ENCODE results near the gene KRTAP12-2.

The KRTAP12-2 gene

GRCh38 chr21:44618504-44618903 is 48.2 kb downstream of the KRTAP12-2 start:
- Histone ChIP-seq H3K9ac (ENCODE audit: low read length) (no peak overlapping the region), H3K27me3 (replicated peaks; ENCODE audit: insufficient read depth, low read length) (peaks cover 84% of the 10 kb centered on the region), H3K9me2 (replicated peaks; ENCODE audit: insufficient read depth, low read length) (no peaks in the 10 kb centered on the region), H3K4me3 (ENCODE audit: low read length) (no peak overlapping the region), H3K9me3 (replicated peaks; ENCODE audit: insufficient read depth, low read length) (no peaks in the 10 kb centered on the region), H4K20me1 (ENCODE audit: insufficient read depth, low read length) (no peaks in the 10 kb centered on the region), H3K4me2 (ENCODE audit: low read depth, low read length) (no peak overlapping the region), H3F3A (ENCODE audit: insufficient read depth, low read length) (no peaks in the 10 kb centered on the region), H3K36me3 (replicated peaks; ENCODE audit: insufficient read depth, low read length) (no peaks in the 10 kb centered on the region), H3K79me2 (ENCODE audit: low read length) (no peaks in the 10 kb centered on the region), H2AFZ (ENCODE audit: low read length) (no peak overlapping the region), H3K4me1 (ENCODE audit: low read length) (no peaks in the 10 kb centered on the region), H3K27ac (ENCODE audit: low read length) (no peak overlapping the region)
- DNase-seq: no peak
- TF ChIP-seq EZH2phosphoT487 (IDR thresholded peaks at IDR 0.05; ENCODE audit: low read length): no peak
- peak; percentile 22 for TF ChIP-seq CTCF (IDR thresholded peaks at IDR 0.05; ENCODE audit: low read length)
- TF ChIP-seq EZH2 (optimal IDR thresholded peaks at IDR 0.05; ENCODE audit: low read depth, low read length): no peak

- no peaks in the 10 kb centered on the region for H3K79me2 ChIP-seq (ENCODE audit: low read length)
- no peak overlapping the region for H3K4me3 ChIP-seq (ENCODE audit: low read length)
- H3K4me1 ChIP-seq (ENCODE audit: low read length): no peaks in the 10 kb centered on the region
- H4K20me1 ChIP-seq (ENCODE audit: insufficient read depth, low read length): no peaks in the 10 kb centered on the region
- no peak overlapping the region for H2AFZ ChIP-seq (ENCODE audit: low read length)
- no peaks in the 10 kb centered on the region for H3K9me3 ChIP-seq (replicated peaks; ENCODE audit: insufficient read depth, low read length)
- H3K9ac ChIP-seq (ENCODE audit: low read length): no peak overlapping the region
- H3K9me2 ChIP-seq (replicated peaks; ENCODE audit: insufficient read depth, low read length): no peaks in the 10 kb centered on the region
- DNase-seq: no peak
- no peaks in the 10 kb centered on the region for H3F3A ChIP-seq (ENCODE audit: insufficient read depth, low read length)
- TF ChIP-seq CTCF (IDR thresholded peaks at IDR 0.05; ENCODE audit: low read length) (no peak), EZH2 (optimal IDR thresholded peaks at IDR 0.05; ENCODE audit: low read depth, low read length) (no peak), EZH2phosphoT487 (IDR thresholded peaks at IDR 0.05; ENCODE audit: low read length) (no peak)
- no peak overlapping the region for H3K27ac ChIP-seq (ENCODE audit: low read length)
- no peaks in the 10 kb centered on the region for H3K36me3 ChIP-seq (replicated peaks; ENCODE audit: insufficient read depth, low read length)
- no peak overlapping the region for H3K4me2 ChIP-seq (ENCODE audit: low read depth, low read length)
- H3K27me3 ChIP-seq (replicated peaks; ENCODE audit: insufficient read depth, low read length): peaks cover 98% of the 10 kb centered on the region
These were observed 49.6 kb downstream of the KRTAP12-2 start for GRCh38 chr21:44617071-44617501.

GRCh38 chr21:44616591-44616926 is 50.2 kb downstream of the KRTAP12-2 start:
- no peak overlapping the region for H3K4me2 ChIP-seq (ENCODE audit: low read depth, low read length)
- H4K20me1 ChIP-seq (ENCODE audit: insufficient read depth, low read length): no peaks in the 10 kb centered on the region
- no peak overlapping the region for H3K9ac ChIP-seq (ENCODE audit: low read length)
- H3F3A ChIP-seq (ENCODE audit: insufficient read depth, low read length): no peaks in the 10 kb centered on the region
- no peak overlapping the region for H3K4me3 ChIP-seq (ENCODE audit: low read length)
- no peak overlapping the region for H3K27ac ChIP-seq (ENCODE audit: low read length)
- H3K9me3 ChIP-seq (replicated peaks; ENCODE audit: insufficient read depth, low read length): no peaks in the 10 kb centered on the region
- H3K4me1 ChIP-seq (ENCODE audit: low read length): no peaks in the 10 kb centered on the region
- no peaks in the 10 kb centered on the region for H3K79me2 ChIP-seq (ENCODE audit: low read length)
- no peak overlapping the region for H2AFZ ChIP-seq (ENCODE audit: low read length)
- H3K36me3 ChIP-seq (replicated peaks; ENCODE audit: insufficient read depth, low read length): no peaks in the 10 kb centered on the region
- peaks cover 99% of the 10 kb centered on the region for H3K27me3 ChIP-seq (replicated peaks; ENCODE audit: insufficient read depth, low read length)
- DNase-seq: no peak
- TF ChIP-seq CTCF (IDR thresholded peaks at IDR 0.05; ENCODE audit: low read length) (no peak), EZH2 (optimal IDR thresholded peaks at IDR 0.05; ENCODE audit: low read depth, low read length) (no peak), EZH2phosphoT487 (IDR thresholded peaks at IDR 0.05; ENCODE audit: low read length) (no peak)
- no peaks in the 10 kb centered on the region for H3K9me2 ChIP-seq (replicated peaks; ENCODE audit: insufficient read depth, low read length)

All from MM.1S (cell line).